ENCODE data around the gene FRMD4B. TPM values are rescaled to one million over a fixed set of nuclear protein-coding genes. Genes with fewer than 3 reads are reported as not detected.

The FRMD4B gene
- total RNA-seq, 2 donors from 2014 or later: 30.6 to 37.8 TPM

GRCh38 chr3:69161587-69162307 lies 224.1 kb downstream of the FRMD4B start:
- no peaks in the 10 kb centered on the region for H3K4me1 ChIP-seq
- H3K27ac ChIP-seq: no peak overlapping the region
- H3K9me3 ChIP-seq: no peaks in the 10 kb centered on the region
- DNase-seq (ENCODE audit: low spot score): no peak
- H3K36me3 ChIP-seq: no peaks in the 10 kb centered on the region
- no peaks in the 10 kb centered on the region for H3K27me3 ChIP-seq
- H3K4me3 ChIP-seq: no peak overlapping the region
- TF ChIP-seq, protein P1, sequence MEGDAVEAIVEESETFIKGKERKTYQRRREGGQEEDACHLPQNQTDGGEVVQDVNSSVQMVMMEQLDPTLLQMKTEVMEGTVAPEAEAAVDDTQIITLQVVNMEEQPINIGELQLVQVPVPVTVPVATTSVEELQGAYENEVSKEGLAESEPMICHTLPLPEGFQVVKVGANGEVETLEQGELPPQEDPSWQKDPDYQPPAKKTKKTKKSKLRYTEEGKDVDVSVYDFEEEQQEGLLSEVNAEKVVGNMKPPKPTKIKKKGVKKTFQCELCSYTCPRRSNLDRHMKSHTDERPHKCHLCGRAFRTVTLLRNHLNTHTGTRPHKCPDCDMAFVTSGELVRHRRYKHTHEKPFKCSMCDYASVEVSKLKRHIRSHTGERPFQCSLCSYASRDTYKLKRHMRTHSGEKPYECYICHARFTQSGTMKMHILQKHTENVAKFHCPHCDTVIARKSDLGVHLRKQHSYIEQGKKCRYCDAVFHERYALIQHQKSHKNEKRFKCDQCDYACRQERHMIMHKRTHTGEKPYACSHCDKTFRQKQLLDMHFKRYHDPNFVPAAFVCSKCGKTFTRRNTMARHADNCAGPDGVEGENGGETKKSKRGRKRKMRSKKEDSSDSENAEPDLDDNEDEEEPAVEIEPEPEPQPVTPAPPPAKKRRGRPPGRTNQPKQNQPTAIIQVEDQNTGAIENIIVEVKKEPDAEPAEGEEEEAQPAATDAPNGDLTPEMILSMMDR (IDR thresholded peaks at IDR 0.05): peak; percentile 95 to 96

DNA sequence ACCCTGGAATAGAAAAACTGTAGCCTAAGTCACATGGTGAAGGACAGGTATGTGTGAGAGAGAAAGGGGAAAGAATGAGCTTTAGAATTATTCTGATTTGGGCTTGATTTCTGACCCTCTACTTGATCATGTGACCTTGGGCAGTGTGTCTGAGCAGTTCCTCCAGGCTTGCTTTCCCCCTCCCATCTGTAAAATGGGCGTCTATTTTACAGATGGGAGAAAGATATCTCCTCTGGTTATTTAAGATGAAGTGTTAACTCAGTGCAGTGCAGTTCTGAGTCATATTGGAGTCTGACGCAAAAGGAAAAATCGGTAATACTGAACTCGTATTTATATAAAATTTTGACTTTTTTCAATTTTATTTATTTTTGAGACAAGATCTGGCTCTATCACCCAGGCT lies 225.4 kb downstream of the FRMD4B start:
- DNase-seq (ENCODE audit: low spot score): no peak
- TF ChIP-seq, protein P1 (IDR thresholded peaks at IDR 0.05): no peak

GRCh38 chr3:69160107-69160506 lies 225.8 kb downstream of the FRMD4B start:
- Histone ChIP-seq H3K27me3 (no peaks in the 10 kb centered on the region), H3K27ac (no peak overlapping the region), H3K36me3 (no peaks in the 10 kb centered on the region), H3K4me1 (no peaks in the 10 kb centered on the region), H3K9me3 (no peaks in the 10 kb centered on the region), H3K4me3 (no peak overlapping the region)
- no peak for DNase-seq (ENCODE audit: low spot score)
- TF ChIP-seq, protein P1 (IDR thresholded peaks at IDR 0.05): no peak

More for the DNA sequence above, 225.4 kb downstream of the FRMD4B start:
- no peaks in the 10 kb centered on the region for H3K9me3 ChIP-seq
- H3K4me3 ChIP-seq: no peak overlapping the region
- H3K36me3 ChIP-seq: no peaks in the 10 kb centered on the region
- no peak overlapping the region for H3K27ac ChIP-seq
- H3K27me3 ChIP-seq: no peaks in the 10 kb centered on the region
- no peaks in the 10 kb centered on the region for H3K4me1 ChIP-seq

GRCh38 chr3:69149586-69149985 lies 236.3 kb downstream of the FRMD4B start:
- no peak overlapping the region for H3K27ac ChIP-seq
- TF ChIP-seq, protein P1 (IDR thresholded peaks at IDR 0.05): no peak

GRCh38 chr3:69145688-69146087 lies 240.2 kb downstream of the FRMD4B start:
- H3K4me3 ChIP-seq: no peak overlapping the region
- DNase-seq (ENCODE audit: low spot score): no peak
- H3K9me3 ChIP-seq: no peaks in the 10 kb centered on the region
- no peaks in the 10 kb centered on the region for H3K27me3 ChIP-seq
- H3K36me3 ChIP-seq: no peaks in the 10 kb centered on the region
- no peak overlapping the region for H3K27ac ChIP-seq
- peaks cover 0 to 6% of the 10 kb centered on the region in 2 donors for H3K4me1 ChIP-seq
- TF ChIP-seq, protein P1 (IDR thresholded peaks at IDR 0.05): no peak

More at GRCh38 chr3:69149586-69149985, 236.3 kb downstream of the FRMD4B start:
- H3K4me3 ChIP-seq: no peak overlapping the region
- no peaks in the 10 kb centered on the region for H3K36me3 ChIP-seq
- H3K9me3 ChIP-seq: no peaks in the 10 kb centered on the region
- no peaks in the 10 kb centered on the region for H3K4me1 ChIP-seq
- H3K27me3 ChIP-seq: no peaks in the 10 kb centered on the region
- no peak for DNase-seq (ENCODE audit: low spot score)
